AML-193 (cell line): Measurements from ENCODE around the gene TNRC6B.
"Not testable (repeated sequence)": the region's sequence is repeated elsewhere in the genome, so short reads cannot be mapped to it uniquely, and the experiment has no call there.

Source experiments
- DNase-seq, 2 experiments: peaks; one replicate each; lab custom pipeline; 2025; lab: John Stamatoyannopoulos, UW

The TNRC6B gene

GRCh38 chr22:40213478-40213877 lies 35.8 kb downstream of the TNRC6B start:
- DNase-seq, result no peak

GRCh38 chr22:40215266-40215665 lies 37.5 kb downstream of the TNRC6B start:
- peak; percentile 81 to 85 for DNase-seq

GRCh38 chr22:40216041-40216756 lies 38.5 kb downstream of the TNRC6B start:
- DNase-seq, result no peak

- DNase-seq, result no peak
These were observed 40.4 kb downstream of the TNRC6B start for GRCh38 chr22:40218152-40218551.

- no peak for DNase-seq
These were observed 41.1 kb downstream of the TNRC6B start for GRCh38 chr22:40218723-40219294.

GRCh38 chr22:40220316-40221054 lies 42.8 kb downstream of the TNRC6B start:
- DNase-seq, result no peak

GRCh38 chr22:40221055-40221414 lies 43.3 kb downstream of the TNRC6B start:
- DNase-seq, result no peak

- not testable (repeated sequence) for DNase-seq
These were observed 45.3 kb downstream of the TNRC6B start for GRCh38 chr22:40222979-40223378.

- DNase-seq, result no peak
These were observed 47.0 kb downstream of the TNRC6B start for GRCh38 chr22:40224702-40225101.

- DNase-seq, result no peak
These were observed 48.9 kb downstream of the TNRC6B start for GRCh38 chr22:40226620-40227019.

GRCh38 chr22:40231618-40232313 lies 54.0 kb downstream of the TNRC6B start:
- no peak for DNase-seq

GRCh38 chr22:40232624-40233023 lies 54.9 kb downstream of the TNRC6B start:
- no peak for DNase-seq

- no peak for DNase-seq
These were observed 56.2 kb downstream of the TNRC6B start for GRCh38 chr22:40233886-40234285.

GRCh38 chr22:40234658-40235057 lies 56.9 kb downstream of the TNRC6B start:
- no peak for DNase-seq

GRCh38 chr22:40235308-40235707 lies 57.6 kb downstream of the TNRC6B start:
- no peak for DNase-seq

- DNase-seq, result no peak
These were observed 58.5 kb downstream of the TNRC6B start for GRCh38 chr22:40236131-40236665.

- no peak for DNase-seq
These were observed 59.5 kb downstream of the TNRC6B start for GRCh38 chr22:40237241-40237640.

GRCh38 chr22:40237788-40238424 lies 60.2 kb downstream of the TNRC6B start:
- no peak for DNase-seq

GRCh38 chr22:40238425-40239344 lies 61.0 kb downstream of the TNRC6B start:
- DNase-seq, result no peak

- no peak for DNase-seq
These were observed 61.6 kb downstream of the TNRC6B start for GRCh38 chr22:40239345-40239683.

GRCh38 chr22:40240160-40240559 lies 62.4 kb downstream of the TNRC6B start:
- no peak for DNase-seq
